CD14-positive monocyte (primary cell): Measurements from ENCODE around the gene RNF223. TPM values are rescaled to one million over a fixed set of nuclear protein-coding genes. Genes with fewer than 3 reads are reported as not detected.
A peak's percentile ranks its signal among the peaks of the same experiment; 100 is the strongest.

ENCODE experiments used
- DNase-seq, 3 donors: peaks; one replicate each; pipeline ENCODE4 v3.0.0-alpha.2; 2011 to 2022
- H2AFZ ChIP-seq: 2 replicates; pipeline ENCODE4 v1.6.0; 2012; ENCODE audit warnings: mild to moderate bottlenecking, low read depth, low read length, inconsistent platforms; ENCODE audit not compliant: insufficient read depth, poor library complexity, severe bottlenecking
- H3K27ac ChIP-seq, 2 donors: 1 replicate in 1 of 2; 2 replicates in 1 of 2; pipeline ENCODE4 v1.5.1; 2012 to 2013; ENCODE audit warnings: low read length in 2 of 2, control low read depth in 1 of 2, inconsistent platforms in 1 of 2, low read depth in 1 of 2, mild to moderate bottlenecking in 1 of 2
- H3K27me3 ChIP-seq, 2 donors: one replicate each; pipeline versions ENCODE4 v1.6.0 to v1.6.1; 2011 to 2013; ENCODE audit warnings: low read length in 2 of 2; ENCODE audit not compliant: control insufficient read depth in 2 of 2, insufficient read depth in 2 of 2
- H3K36me3 ChIP-seq, 2 donors: replicated peaks in 1 of 2; 1 replicate in 1 of 2; 2 replicates in 1 of 2; pipeline versions ENCODE4 v1.5.1 to v1.6.1; 2012 to 2013; ENCODE audit warnings: low read length in 2 of 2, control low read depth in 1 of 2, inconsistent platforms in 1 of 2, mild to moderate bottlenecking in 1 of 2; ENCODE audit not compliant: insufficient read depth in 2 of 2, control insufficient read depth in 1 of 2
- H3K4me1 ChIP-seq, 2 donors: 1 replicate in 1 of 2; 2 replicates in 1 of 2; pipeline versions ENCODE4 v1.5.1 to v1.6.1; 2012 to 2013; ENCODE audit warnings: low read length in 2 of 2, control low read depth in 1 of 2, inconsistent platforms in 1 of 2, mild to moderate bottlenecking in 1 of 2, moderate library complexity in 1 of 2; ENCODE audit not compliant: insufficient read depth in 2 of 2, control insufficient read depth in 1 of 2
- H3K4me2 ChIP-seq: replicated peaks from 2 replicates; pipeline ENCODE3; 2012; ENCODE audit warnings: low read length, moderate library complexity, mild to moderate bottlenecking; ENCODE audit not compliant: poor library complexity, severe bottlenecking; ENCODE audit errors: extremely low read depth
- H3K4me3 ChIP-seq, 3 experiments: fragments of 200-600 bp in 1 of 3; sonication (generic) in 1 of 3; replicated peaks in 1 of 3; 1 replicate in 2 of 3; 2 replicates in 1 of 3; pipeline ENCODE4 v1.5.1; 2011 to 2013; ENCODE audit warnings: low read length in 3 of 3, mild to moderate bottlenecking in 3 of 3, control low read depth in 2 of 3, low read depth in 2 of 3, inconsistent platforms in 1 of 3, moderate library complexity in 1 of 3
- H3K79me2 ChIP-seq: 2 replicates; pipeline ENCODE4 v1.6.0; 2012; ENCODE audit warnings: mild to moderate bottlenecking, control low read depth, inconsistent platforms, low read length, moderate library complexity; ENCODE audit not compliant: insufficient read depth
- H3K9ac ChIP-seq: 2 replicates; pipeline ENCODE4 v1.6.0; 2017; ENCODE audit warnings: low read length, mild to moderate bottlenecking; ENCODE audit not compliant: insufficient read depth, poor library complexity, severe bottlenecking
- H3K9me3 ChIP-seq, 2 donors: replicated peaks in 1 of 2; 1 replicate in 1 of 2; 2 replicates in 1 of 2; pipeline versions ENCODE4 v1.5.1 to v1.6.1; 2012 to 2013; ENCODE audit warnings: low read length in 2 of 2, control low read depth in 1 of 2; ENCODE audit not compliant: control insufficient read depth in 1 of 2, insufficient read depth in 1 of 2
- H4K20me1 ChIP-seq: 2 replicates; pipeline ENCODE4 v1.6.0; 2012; ENCODE audit warnings: mild to moderate bottlenecking, low read length, control low read depth, moderate library complexity; ENCODE audit not compliant: insufficient read depth
- H3K27ac Mint-ChIP-seq, 7 donors: one replicate each; pipeline ENCODE4 v1.8.0; 2020; ENCODE audit warnings: mild to moderate bottlenecking in 7 of 7, mixed read lengths in 7 of 7, moderate library complexity in 6 of 7, inconsistent platforms in 2 of 7
- H3K27me3 Mint-ChIP-seq, 3 donors: one replicate each; pipeline ENCODE4 v1.8.0; 2021 to 2022; ENCODE audit warnings: low read depth in 3 of 3, mild to moderate bottlenecking in 3 of 3, mixed read lengths in 3 of 3, moderate library complexity in 3 of 3, inconsistent platforms in 1 of 3
- H3K36me3 Mint-ChIP-seq, 2 donors: one replicate each; pipeline ENCODE4 v1.8.0; 2020; ENCODE audit warnings: mixed read lengths in 2 of 2, inconsistent platforms in 1 of 2, mild to moderate bottlenecking in 1 of 2
- H3K4me1 Mint-ChIP-seq: one replicate; pipeline ENCODE4 v1.8.0; 2020; ENCODE audit warnings: mild to moderate bottlenecking, mixed read lengths
- H3K4me3 Mint-ChIP-seq, 2 donors: one replicate each; pipeline ENCODE4 v1.8.0; 2020; ENCODE audit warnings: mild to moderate bottlenecking in 2 of 2, mixed read lengths in 2 of 2, moderate library complexity in 1 of 2
- H3K9me3 Mint-ChIP-seq, 7 donors: one replicate each; pipeline ENCODE4 v1.8.0; 2020 to 2022; ENCODE audit warnings: mixed read lengths in 7 of 7, mild to moderate bottlenecking in 6 of 7, moderate library complexity in 6 of 7, inconsistent platforms in 2 of 7
- whole genome bisulfite sequencing: methylation state at CpG from one replicate; pipeline ENCODE4 v1.1.5; 2013; ENCODE audit warnings: missing lambda C conversion rate; ENCODE audit not compliant: insufficient coverage; 5-methylcytosine and 5-hydroxymethylcytosine counted together
- intact Hi-C, 2 donors: fragments of 100-400 bp; cut with micrococcal nuclease; formaldehyde crosslinking; loops; one replicate each; pipeline versions ENCODE4 v1.15.0 to v1.15.1; 2023
- polyA plus RNA-seq, 3 donors: library from polyadenylated mRNA; depleted of rRNA in 1 of 3; unstranded in 2 of 3; stranded (reverse) in 1 of 3; fragments of 300-500 nt in 2 of 3; fragments of >200 nt in 1 of 3; fragmentation: Illumina TruSeq in 2 of 3; gene quantifications; 1 replicate in 2 of 3; 2 replicates in 1 of 3; pipeline ENCODE4 v1.2.3, GENCODE V29; 2012 to 2021
- TF ChIP-seq, protein P1 (sequence below): fragments of 200-600 bp; IDR thresholded peaks from one replicate; pipeline ENCODE4 v1.8.0; 2022; ENCODE audit warnings: antibody characterized with exemption, mild to moderate bottlenecking

RNF223 gene
- polyA plus RNA-seq, 3 donors, result not detected

DNA sequence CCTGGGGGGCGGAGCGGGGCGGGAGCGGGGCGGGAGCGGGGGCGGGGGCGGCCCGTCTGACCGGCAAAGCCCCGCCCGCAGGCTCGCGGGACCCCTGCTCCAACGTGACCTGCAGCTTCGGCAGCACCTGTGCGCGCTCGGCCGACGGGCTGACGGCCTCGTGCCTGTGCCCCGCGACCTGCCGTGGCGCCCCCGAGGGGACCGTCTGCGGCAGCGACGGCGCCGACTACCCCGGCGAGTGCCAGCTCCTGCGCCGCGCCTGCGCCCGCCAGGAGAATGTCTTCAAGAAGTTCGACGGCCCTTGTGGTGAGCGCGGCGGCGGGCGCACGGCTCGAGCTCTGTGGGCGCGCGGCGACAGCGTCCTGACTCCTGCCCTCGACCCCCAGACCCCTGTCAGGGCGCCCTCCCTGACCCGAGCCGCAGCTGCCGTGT, 33.0 kb downstream of the RNF223 start:
- no peak for DNase-seq
- peak overlapping the region in 1 of 2 donors; percentile 39 for H3K4me3 Mint-ChIP-seq
- WGBS, result 57% methylated on average over 53 of the region's 60 CpGs
- H3K4me1 Mint-ChIP-seq, result peaks cover 20% of the 10 kb centered on the region
- no peak overlapping the region for H2AFZ ChIP-seq
- H3K9ac ChIP-seq, result no peak overlapping the region
- TF ChIP-seq, protein P1, sequence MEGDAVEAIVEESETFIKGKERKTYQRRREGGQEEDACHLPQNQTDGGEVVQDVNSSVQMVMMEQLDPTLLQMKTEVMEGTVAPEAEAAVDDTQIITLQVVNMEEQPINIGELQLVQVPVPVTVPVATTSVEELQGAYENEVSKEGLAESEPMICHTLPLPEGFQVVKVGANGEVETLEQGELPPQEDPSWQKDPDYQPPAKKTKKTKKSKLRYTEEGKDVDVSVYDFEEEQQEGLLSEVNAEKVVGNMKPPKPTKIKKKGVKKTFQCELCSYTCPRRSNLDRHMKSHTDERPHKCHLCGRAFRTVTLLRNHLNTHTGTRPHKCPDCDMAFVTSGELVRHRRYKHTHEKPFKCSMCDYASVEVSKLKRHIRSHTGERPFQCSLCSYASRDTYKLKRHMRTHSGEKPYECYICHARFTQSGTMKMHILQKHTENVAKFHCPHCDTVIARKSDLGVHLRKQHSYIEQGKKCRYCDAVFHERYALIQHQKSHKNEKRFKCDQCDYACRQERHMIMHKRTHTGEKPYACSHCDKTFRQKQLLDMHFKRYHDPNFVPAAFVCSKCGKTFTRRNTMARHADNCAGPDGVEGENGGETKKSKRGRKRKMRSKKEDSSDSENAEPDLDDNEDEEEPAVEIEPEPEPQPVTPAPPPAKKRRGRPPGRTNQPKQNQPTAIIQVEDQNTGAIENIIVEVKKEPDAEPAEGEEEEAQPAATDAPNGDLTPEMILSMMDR, result no peak
- no peaks in the 10 kb centered on the region for H3K79me2 ChIP-seq
- no peaks in the 10 kb centered on the region for H3K9me3 ChIP-seq
- no peak overlapping the region for H3K27ac ChIP-seq
- intact Hi-C loops, result no loop called here
- H3K9me3 Mint-ChIP-seq, result peaks cover 0 to 9% (median 4%) of the 10 kb centered on the region in 7 donors
- H3K4me1 ChIP-seq, result peaks cover 24 to 27% of the 10 kb centered on the region in 2 donors
- H3K4me2 ChIP-seq, result no peak overlapping the region
- peaks cover 3 to 33% of the 10 kb centered on the region in 2 donors for H3K27me3 ChIP-seq
- no peak overlapping the region for H3K4me3 ChIP-seq
- H3K27ac Mint-ChIP-seq, result no peak overlapping the region
- peaks cover 0 to 2% of the 10 kb centered on the region in 2 donors for H3K36me3 Mint-ChIP-seq
- H3K36me3 ChIP-seq, result no peaks in the 10 kb centered on the region
- H3K27me3 Mint-ChIP-seq, result peaks cover 22 to 51% (median 44%) of the 10 kb centered on the region in 3 donors
- H4K20me1 ChIP-seq, result no peaks in the 10 kb centered on the region

DNA sequence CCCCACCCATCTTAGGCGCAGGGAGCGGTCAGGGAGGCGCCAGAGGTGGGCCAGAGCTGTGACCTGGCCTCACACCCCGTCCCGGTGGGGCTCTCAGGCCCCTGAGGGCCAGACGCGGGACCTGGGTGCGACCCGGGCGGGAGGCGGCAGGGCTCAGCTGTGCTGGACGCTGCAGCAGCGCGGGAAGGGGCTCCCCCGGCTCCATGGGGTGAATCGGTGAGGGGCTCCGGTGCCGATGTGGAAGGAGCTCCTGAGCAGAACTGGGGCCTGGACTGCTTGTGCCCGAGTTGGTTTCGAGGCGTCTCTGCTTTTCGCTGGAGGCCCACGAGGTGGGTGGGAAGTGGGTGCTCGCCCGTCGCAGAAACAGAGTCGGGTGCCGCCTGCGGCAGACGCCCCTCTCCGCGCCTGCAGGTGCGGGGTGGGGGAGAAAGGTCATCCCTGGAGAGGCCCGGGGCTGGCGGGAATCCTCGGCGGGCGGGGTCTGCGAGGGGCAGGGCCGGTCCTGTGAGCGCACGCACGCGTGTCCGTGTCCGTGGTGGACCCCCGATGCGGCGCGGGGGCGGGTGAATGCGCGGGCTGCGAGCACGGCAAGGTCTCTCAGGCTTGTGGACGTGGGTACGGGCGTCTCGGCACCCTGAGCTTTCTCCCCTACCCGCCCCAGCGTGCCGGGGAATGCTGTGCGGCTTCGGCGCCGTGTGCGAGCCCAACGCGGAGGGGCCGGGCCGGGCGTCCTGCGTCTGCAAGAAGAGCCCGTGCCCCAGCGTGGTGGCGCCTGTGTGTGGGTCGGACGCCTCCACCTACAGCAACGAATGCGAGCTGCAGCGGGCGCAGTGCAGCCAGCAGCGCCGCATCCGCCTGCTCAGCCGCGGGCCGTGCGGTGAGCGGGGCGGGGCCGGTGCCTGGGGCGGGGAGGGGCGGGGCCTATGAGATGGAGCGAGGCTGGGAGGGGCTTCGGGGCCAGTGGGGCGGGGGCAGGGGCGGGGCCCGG, 33.8 kb downstream of the RNF223 start:
- no peaks in the 10 kb centered on the region for H3K79me2 ChIP-seq
- TF ChIP-seq, protein P1, result no peak
- H3K36me3 ChIP-seq, result no peaks in the 10 kb centered on the region
- WGBS, result under 1% methylated on average over 82 of the region's 99 CpGs
- peaks cover 0 to 12% (median 4%) of the 10 kb centered on the region in 7 donors for H3K9me3 Mint-ChIP-seq
- H3K36me3 Mint-ChIP-seq, result peaks cover 0 to 2% of the 10 kb centered on the region in 2 donors
- peaks cover 24 to 27% of the 10 kb centered on the region in 2 donors for H3K4me1 ChIP-seq
- H3K4me3 Mint-ChIP-seq, result peak overlapping the region; percentile 58 to 78
- H2AFZ ChIP-seq, result peak overlapping the region; percentile 46
- H3K27ac Mint-ChIP-seq, result peak overlapping the region in 1 of 7 donors; percentile 35
- H3K4me3 ChIP-seq, result peak overlapping the region in 2 of 3 experiments; percentile 1 to 70
- DNase-seq, result peak; percentile 38 to 70 (median 48)
- H3K27ac ChIP-seq, result no peak overlapping the region
- H3K4me1 Mint-ChIP-seq, result peaks cover 24% of the 10 kb centered on the region
- peak overlapping the region; percentile 13 for H3K9ac ChIP-seq
- peaks cover 3 to 41% of the 10 kb centered on the region in 2 donors for H3K27me3 ChIP-seq
- H3K27me3 Mint-ChIP-seq, result peaks cover 30 to 59% (median 52%) of the 10 kb centered on the region in 3 donors
- no peaks in the 10 kb centered on the region for H3K9me3 ChIP-seq
- H3K4me2 ChIP-seq, result peak overlapping the region; percentile 84
- intact Hi-C loops, result no loop called here
- no peaks in the 10 kb centered on the region for H4K20me1 ChIP-seq
